Erythroblast (primary cell): ENCODE results near the gene CEP192.
"Not testable (repeated sequence)": the region's sequence is repeated elsewhere in the genome, so short reads cannot be mapped to it uniquely, and the experiment has no call there.

Experiments used
- GATA1 ChIP-seq: IDR thresholded peaks from 2 replicates; pipeline ENCODE4 v1.6.1; 2011; ENCODE audit warnings: low read depth, mild to moderate bottlenecking, control low read depth, low read length, moderate library complexity
- POLR2A ChIP-seq: IDR thresholded peaks from 2 replicates; pipeline ENCODE4 v1.6.1; 2011; ENCODE audit warnings: mild to moderate bottlenecking, low read length

DNA sequence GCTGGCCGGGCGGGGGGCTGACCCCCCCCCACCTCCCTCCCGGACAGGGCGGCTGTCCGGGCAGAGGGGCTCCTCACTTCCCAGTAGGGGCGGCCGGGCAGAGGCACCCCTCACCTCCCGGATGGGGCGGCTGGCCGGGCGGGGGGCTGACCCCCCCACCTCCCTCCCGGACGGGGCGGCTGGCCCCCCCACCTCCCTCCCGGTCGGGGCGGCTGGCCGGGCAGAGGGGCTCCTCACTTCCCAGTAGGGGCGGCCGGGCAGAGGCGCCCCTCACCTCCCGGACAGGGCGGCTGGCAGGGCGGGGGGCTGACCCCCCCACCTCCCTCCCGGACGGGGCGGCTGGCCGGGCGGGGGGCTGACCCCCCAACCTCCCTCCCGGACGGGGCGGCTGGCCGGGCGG lies 11.1 kb upstream of the CEP192 start:
- not testable (repeated sequence) for TF ChIP-seq POLR2A, GATA1
